Stimulated activated effector memory CD8-positive, alpha-beta T cell treated with anti-CD3 and anti-CD28 coated beads, Interleukin-12 subunit alpha, Interleukin-12 subunit beta, amount 100 ng/mL, for 72 hours (primary cell): ENCODE measurements around the gene DENND1A.
"Not testable (repeated sequence)": the region's sequence is repeated elsewhere in the genome, so short reads cannot be mapped to it uniquely, and the experiment has no call there.

Experiments used
- ATAC-seq: fragments of 150-1000 bp; cut with Tn5 transposase; 2 replicates; pipeline ENCODE4 v1.10.0; 2021
- DNase-seq, 2 donors: peaks; one replicate each; pipeline ENCODE4 v3.0.0; 2021 to 2022; ENCODE audit warnings: low spot score in 2 of 2
- H3K27ac Mint-ChIP-seq: one replicate; pipeline ENCODE4 v1.8.0; 2022; ENCODE audit warnings: mild to moderate bottlenecking, mixed read lengths
- H3K36me3 Mint-ChIP-seq: one replicate; pipeline ENCODE4 v1.8.0; 2022; ENCODE audit warnings: mild to moderate bottlenecking, mixed read lengths
- H3K4me1 Mint-ChIP-seq: one replicate; pipeline ENCODE4 v1.8.0; 2022; ENCODE audit warnings: mixed read lengths
- H3K4me3 Mint-ChIP-seq: one replicate; pipeline ENCODE4 v1.8.0; 2022; ENCODE audit warnings: mild to moderate bottlenecking, mixed read lengths
- H3K9me3 Mint-ChIP-seq: one replicate; pipeline ENCODE4 v1.8.0; 2022; ENCODE audit warnings: mixed read lengths

DENND1A gene

DNA sequence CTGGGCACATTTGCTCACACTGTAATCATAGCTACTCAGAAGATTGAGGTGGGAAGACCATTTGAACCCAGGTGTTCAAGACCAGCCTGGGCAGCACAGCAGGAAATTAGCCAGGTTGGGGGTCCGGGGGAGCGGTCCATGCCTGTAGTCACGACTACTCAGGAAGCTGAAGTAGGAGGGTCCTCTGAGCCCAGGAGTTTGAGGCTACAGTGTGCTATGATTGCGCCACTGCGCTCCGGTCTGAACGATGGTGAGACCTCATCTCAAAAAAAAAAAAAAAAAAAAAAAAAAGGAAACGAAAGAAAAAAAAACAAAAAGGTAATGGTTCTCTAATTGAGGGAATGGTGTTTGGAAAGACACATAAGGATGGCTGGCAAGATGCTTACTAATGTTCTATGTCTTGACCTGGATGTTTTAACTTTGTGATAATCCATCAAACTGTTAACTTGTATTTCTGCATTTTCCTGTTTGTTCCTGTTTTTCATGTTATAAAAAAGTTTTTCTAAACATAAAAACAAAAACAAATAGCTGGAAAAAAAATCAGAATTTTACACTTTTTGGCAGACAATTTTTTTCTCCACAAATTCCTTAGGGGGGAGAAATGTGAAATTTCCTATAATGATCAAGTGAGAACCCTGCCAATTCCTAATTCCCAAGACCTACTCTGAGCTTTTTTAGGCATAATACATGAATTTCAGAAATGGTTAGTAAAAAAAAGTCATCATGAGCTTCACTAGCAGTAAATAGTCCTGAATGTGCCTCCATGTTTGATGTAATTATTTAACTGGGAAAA lies 96.9 kb downstream of the DENND1A start:
- no peak for DNase-seq
- Mint-ChIP-seq H3K9me3 (peaks cover 17% of the 10 kb centered on the region), H3K27ac (no peak overlapping the region), H3K4me1 (peaks cover 23% of the 10 kb centered on the region), H3K36me3 (peaks cover 5% of the 10 kb centered on the region), H3K4me3 (no peak overlapping the region)
- no peak for ATAC-seq

DNA sequence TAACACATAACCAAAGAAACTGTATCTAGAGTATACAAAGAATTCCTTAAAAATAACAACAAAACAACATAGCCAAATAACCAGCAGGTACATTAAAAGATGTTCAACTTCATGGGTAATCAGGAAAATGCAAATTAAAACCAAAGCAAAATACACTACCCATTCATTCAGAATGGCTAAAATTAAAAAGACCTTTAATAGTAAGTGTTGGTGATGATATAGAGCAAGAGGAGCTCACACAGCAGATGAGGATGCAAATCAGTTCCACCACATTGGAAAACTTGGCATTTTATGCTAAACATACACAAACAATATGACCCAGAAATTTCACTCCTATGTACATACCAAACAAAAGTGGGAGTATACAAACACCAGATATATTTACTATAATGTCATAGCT lies 97.8 kb downstream of the DENND1A start:
- H3K4me1 Mint-ChIP-seq, result peaks cover 23% of the 10 kb centered on the region
- H3K4me3 Mint-ChIP-seq, result no peak overlapping the region
- peaks cover 21% of the 10 kb centered on the region for H3K9me3 Mint-ChIP-seq
- no peak overlapping the region for H3K27ac Mint-ChIP-seq
- DNase-seq (no peak), ATAC-seq (no peak)
- peaks cover 5% of the 10 kb centered on the region for H3K36me3 Mint-ChIP-seq

DNA sequence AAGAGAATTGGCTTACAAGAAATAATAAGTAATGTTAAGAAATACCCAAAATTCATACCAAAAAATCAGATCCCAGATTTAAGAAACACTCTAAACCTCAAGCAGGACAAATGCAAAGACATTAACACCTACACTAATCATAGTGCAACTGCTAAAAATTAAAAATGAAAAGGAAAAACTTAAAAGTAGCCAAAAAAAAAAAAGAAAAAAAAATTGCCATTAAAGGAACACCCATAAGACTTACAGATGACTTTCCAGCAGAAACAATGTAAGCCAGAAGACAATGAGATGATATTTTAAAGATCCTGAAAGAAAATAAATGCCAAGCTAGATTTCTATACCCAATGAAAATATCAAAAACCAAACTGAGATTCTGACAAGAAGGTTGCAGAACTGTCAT lies 101.5 kb downstream of the DENND1A start:
- no peak overlapping the region for H3K4me3 Mint-ChIP-seq
- H3K4me1 Mint-ChIP-seq, result no peaks in the 10 kb centered on the region
- H3K9me3 Mint-ChIP-seq, result peaks cover 21% of the 10 kb centered on the region
- ATAC-seq, result no peak
- peaks cover 5% of the 10 kb centered on the region for H3K36me3 Mint-ChIP-seq
- no peak for DNase-seq
- no peak overlapping the region for H3K27ac Mint-ChIP-seq

DNA sequence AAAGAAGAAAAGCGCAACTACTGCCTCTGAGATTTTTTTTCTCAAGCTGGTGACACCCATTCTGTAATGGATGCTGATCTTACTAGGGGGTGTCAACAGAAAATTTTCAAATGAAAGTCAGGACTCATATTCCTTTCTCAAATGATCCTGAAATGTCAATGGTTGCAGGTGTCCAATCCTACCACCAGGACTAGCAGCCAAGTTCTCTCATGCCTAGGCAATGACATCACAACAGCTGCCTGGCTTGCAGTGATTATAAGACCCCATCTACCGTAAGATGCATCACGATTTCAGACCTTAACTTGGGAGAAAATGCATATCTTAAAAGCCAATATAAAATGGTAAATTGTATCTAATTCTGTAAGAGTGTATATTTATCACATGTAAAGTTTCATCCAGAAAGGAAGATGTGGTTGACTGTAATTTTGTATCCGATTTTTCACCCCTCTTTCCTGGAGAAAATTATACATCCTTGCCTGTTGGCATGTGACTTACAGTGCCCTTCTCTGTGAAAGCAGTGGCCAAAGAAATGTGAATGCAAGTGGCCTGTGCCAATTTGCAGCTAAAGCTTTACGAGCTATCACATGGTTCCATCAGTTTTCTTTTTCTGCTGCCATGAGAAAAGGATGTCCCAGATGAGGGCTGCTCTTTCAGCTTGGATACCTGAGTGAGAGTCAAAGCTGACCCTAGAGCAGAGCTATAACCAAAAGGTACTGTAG lies 104.4 kb downstream of the DENND1A start:
- Mint-ChIP-seq H3K9me3 (peaks cover 18% of the 10 kb centered on the region), H3K36me3 (no peaks in the 10 kb centered on the region), H3K4me3 (no peak overlapping the region), H3K27ac (no peak overlapping the region), H3K4me1 (no peaks in the 10 kb centered on the region)
- ATAC-seq, result no peak
- no peak for DNase-seq

DNA sequence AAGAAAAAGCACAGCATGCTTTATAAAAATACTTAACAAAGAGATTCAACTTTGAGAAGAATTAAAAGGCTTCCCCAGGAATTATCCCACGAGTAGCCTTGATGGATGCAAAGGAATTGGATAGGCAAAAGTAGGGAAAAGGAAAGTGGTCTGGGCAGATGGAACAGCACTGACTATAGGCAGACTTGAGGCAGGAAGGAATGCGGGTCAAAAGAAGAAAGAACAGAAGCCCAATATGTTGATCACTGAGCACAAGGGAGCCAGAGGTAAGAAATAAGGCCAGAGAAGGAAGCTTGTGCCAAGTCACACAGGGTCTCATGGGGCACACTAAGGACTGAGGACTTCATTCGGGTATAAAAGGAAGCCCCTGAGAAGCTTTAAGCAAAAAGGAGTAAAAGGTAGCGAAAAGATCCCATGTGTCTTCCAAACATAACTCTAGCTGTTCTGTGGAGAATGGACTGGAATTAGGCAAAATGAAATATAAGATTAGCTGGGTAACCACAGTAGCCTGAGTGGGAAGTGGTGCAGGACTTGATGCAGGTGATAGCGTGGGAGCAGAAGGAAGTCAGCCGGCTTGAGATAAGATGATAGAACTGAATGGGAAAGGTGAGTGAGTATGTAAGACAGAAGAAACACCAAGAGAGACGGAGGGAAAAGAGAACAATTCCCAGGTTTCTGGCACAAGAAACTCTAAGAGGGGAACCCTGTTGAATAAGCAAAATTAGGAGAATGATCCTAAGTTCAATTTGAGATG lies 106.6 kb downstream of the DENND1A start:
- Mint-ChIP-seq H3K4me1 (no peaks in the 10 kb centered on the region), H3K36me3 (no peaks in the 10 kb centered on the region), H3K9me3 (peaks cover 6% of the 10 kb centered on the region), H3K4me3 (no peak overlapping the region), H3K27ac (no peak overlapping the region)
- ATAC-seq, result no peak
- DNase-seq, result no peak

DNA sequence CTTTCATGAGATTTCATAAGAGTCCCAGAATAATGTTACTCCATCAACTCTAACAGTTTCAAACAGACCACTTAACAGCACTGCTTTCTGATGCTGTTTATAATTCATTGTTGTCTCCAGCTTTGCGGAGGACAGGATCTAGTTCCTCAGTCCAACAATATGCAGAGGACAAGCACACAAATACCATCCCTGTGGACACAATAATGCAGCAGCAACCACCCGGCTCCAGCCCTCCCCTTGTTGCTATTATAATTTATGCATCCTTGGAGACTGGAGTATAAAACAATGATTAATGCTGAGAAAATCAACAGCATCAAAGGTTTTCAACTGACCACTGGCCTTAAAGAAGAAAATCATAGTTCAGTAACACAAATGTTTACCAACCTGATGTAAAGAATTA lies 108.3 kb downstream of the DENND1A start:
- no peaks in the 10 kb centered on the region for H3K4me1 Mint-ChIP-seq
- ATAC-seq, result no peak
- H3K4me3 Mint-ChIP-seq, result no peak overlapping the region
- H3K27ac Mint-ChIP-seq, result no peak overlapping the region
- no peak for DNase-seq
- H3K36me3 Mint-ChIP-seq, result no peaks in the 10 kb centered on the region
- H3K9me3 Mint-ChIP-seq, result no peaks in the 10 kb centered on the region

DNA sequence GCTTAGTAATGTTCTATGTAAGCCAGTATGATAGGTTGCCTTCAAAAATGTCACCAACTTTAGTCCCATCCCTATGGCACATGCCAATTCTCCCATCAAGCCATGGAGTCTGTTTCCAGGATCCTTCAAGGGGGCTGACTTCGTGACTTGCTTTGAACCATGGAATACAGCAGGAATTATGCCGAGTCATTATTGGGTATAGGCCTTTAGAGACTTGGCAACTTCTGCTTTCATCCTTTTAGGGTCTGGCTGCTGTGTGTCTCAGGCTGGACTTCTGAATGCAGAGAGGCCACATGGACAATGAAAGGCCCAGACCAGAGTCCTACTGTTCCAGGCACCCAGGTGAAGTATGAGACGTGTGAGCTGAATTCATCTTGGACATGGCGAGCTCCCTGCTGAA lies 109.8 kb downstream of the DENND1A start:
- ATAC-seq, result no peak
- Mint-ChIP-seq H3K36me3 (no peaks in the 10 kb centered on the region), H3K4me1 (no peaks in the 10 kb centered on the region), H3K4me3 (no peak overlapping the region), H3K27ac (no peak overlapping the region), H3K9me3 (no peaks in the 10 kb centered on the region)
- DNase-seq, result no peak

DNA sequence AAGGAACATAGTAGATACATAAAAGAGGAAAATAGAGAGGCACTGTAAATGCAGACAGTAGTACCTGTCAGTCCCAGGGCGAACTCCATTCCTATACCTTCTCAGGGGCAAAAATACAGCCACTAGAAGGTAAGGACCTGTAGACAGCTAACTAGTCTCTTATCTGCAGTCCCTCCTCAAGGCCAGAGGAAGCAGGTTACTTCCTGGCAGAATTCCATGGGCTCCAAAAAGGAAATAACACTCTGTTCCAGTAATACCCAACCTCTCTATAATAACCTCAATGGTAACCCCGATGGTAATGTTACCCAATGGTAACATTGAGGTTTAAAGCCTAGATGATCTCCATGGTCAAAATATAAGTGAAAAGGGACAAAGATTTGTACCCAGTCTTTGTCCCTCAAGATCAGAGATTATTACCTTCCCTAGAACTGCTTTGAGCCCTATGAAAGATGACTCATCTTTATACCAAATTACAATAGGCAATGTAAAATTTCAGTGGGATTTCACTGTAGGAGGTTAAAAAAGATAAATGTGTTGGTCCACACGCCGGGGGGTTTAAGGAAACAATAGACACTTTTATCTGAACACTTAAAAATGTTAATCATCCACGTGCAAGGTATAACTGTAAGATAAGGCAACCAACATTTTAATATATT lies 113.0 kb downstream of the DENND1A start:
- ATAC-seq (no peak), DNase-seq (no peak)
- Mint-ChIP-seq H3K27ac (no peak overlapping the region), H3K4me1 (no peaks in the 10 kb centered on the region), H3K4me3 (no peak overlapping the region), H3K36me3 (no peaks in the 10 kb centered on the region), H3K9me3 (no peaks in the 10 kb centered on the region)

DNA sequence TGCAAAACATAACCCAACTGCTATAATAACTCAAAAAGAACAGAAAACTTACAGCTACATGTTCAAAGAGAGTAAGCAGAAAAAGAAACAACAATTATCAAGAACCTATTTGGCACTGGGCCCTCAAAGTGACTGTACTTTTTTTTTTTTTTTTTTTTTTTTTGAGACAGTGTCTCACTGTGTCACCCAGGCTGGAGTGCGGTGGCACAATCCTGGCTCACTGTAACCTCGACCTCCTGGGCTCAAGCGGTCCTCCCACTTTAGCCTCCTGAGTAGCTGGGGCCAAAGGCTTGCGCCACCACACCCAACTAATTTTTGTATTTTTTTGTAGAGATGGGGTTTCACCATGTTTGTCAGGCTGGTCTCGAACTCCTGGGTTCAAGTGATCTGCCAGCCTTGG lies 114.1 kb downstream of the DENND1A start:
- not testable (repeated sequence) for H3K4me3 Mint-ChIP-seq, H3K4me1 Mint-ChIP-seq, DNase-seq, H3K36me3 Mint-ChIP-seq, H3K9me3 Mint-ChIP-seq, H3K27ac Mint-ChIP-seq, ATAC-seq

DNA sequence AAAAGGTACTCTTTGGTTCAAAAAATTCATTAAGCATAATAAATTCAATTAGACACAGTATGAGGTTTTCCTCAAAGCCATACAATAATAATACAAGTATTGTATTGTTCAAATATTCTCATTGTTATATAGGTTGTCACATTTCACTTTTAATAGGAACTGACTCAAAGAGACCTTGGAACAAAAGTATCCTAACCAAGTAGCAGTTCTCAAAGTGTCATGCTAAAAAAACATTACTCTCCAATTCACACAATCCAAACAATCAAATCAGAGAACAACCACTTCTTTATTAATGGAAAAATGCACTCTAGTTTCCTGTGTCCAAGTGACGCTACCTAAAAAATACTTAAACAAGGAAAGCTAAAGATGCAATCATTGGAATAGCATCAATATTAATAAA lies 115.4 kb downstream of the DENND1A start:
- H3K36me3 Mint-ChIP-seq, result no peaks in the 10 kb centered on the region
- H3K4me1 Mint-ChIP-seq, result no peaks in the 10 kb centered on the region
- H3K9me3 Mint-ChIP-seq, result no peaks in the 10 kb centered on the region
- no peak for ATAC-seq
- DNase-seq, result no peak
- no peak overlapping the region for H3K4me3 Mint-ChIP-seq
- no peak overlapping the region for H3K27ac Mint-ChIP-seq

DNA sequence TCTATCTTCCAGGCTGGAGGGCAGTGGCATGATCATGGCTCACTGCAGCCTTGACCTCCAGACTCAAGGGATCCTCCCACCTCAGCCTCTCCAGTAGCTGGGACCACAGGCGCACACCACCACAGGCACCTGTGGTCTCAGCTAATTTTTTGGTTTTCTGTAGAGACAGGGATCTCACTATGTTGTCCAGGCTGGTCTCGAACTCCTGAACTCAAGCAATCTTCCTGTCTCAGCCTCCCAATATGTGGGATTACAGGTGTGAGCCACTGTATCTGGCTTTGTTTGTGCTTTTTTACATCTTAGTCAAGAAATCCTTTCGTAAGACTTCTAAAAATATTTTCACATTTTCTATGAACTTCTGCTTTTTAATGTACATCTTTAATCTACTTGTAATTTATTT lies 116.9 kb downstream of the DENND1A start:
- no peak for ATAC-seq
- Mint-ChIP-seq H3K27ac (no peak overlapping the region), H3K36me3 (no peaks in the 10 kb centered on the region), H3K9me3 (no peaks in the 10 kb centered on the region), H3K4me3 (no peak overlapping the region), H3K4me1 (no peaks in the 10 kb centered on the region)
- no peak for DNase-seq

DNA sequence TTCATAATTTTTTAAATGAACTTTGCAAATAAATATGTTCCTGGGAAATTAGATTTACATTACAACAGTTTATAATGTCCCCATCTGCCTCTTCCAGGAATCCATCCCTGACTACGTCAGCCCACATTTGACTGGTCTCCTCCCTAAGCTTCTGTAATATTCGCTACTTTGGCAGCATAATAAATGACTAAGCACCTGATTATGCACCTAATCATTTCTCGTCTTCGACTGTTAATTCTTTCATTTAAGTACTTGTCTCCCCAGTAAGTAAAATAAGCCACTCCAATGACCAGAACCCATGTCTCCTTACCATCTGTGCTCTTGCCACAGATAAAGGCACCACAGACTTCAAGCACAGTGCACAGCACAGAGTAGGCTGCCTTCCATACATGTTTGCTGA lies 122.7 kb downstream of the DENND1A start:
- H3K27ac Mint-ChIP-seq, result no peak overlapping the region
- H3K36me3 Mint-ChIP-seq, result no peaks in the 10 kb centered on the region
- DNase-seq (no peak), ATAC-seq (no peak)
- no peak overlapping the region for H3K4me3 Mint-ChIP-seq
- H3K9me3 Mint-ChIP-seq, result no peaks in the 10 kb centered on the region
- H3K4me1 Mint-ChIP-seq, result no peaks in the 10 kb centered on the region

DNA sequence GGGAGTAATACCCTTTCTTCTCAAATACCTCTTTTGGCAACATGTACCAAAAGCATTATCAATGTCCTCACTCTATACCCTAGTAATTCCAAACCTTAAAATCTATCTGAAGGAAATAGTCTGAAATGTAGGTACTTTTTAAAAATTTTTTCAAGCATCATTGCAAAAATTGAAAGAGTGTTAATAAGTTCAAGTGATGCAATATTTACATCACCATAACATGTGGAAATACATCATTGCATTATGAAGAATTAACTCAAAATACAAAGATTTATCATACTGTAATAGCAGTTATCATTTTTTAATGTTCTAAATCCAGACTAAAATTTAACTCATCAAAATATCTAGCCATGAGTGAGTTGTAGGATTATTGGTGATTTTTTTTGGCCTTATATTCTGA lies 123.1 kb downstream of the DENND1A start:
- Mint-ChIP-seq H3K27ac (no peak overlapping the region), H3K4me3 (no peak overlapping the region), H3K36me3 (no peaks in the 10 kb centered on the region), H3K9me3 (no peaks in the 10 kb centered on the region), H3K4me1 (no peaks in the 10 kb centered on the region)
- ATAC-seq, result no peak
- no peak for DNase-seq

DNA sequence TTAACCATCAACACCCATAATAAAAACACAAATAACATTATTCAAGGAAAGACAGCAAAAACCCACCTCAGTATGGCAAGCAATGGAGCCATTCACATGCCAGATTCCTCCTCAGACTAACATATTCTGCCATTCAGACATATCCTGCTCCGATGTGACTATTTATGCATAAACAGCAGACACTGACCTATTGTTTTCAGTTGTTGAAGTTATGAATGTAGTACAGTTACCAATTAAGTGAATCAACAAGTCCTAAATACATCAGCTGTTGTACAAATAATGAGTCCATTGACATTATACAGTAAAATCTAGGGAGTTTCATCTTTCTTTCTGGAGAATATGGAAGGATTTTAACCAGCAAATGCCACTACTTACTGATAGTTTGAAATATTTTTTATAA lies 131.7 kb downstream of the DENND1A start:
- Mint-ChIP-seq H3K27ac (no peak overlapping the region), H3K4me1 (no peaks in the 10 kb centered on the region), H3K9me3 (no peaks in the 10 kb centered on the region), H3K4me3 (no peak overlapping the region), H3K36me3 (no peaks in the 10 kb centered on the region)
- DNase-seq, result no peak
- no peak for ATAC-seq
